Breast epithelium (tissue), 4 donors: ENCODE measurements around the gene TTC28. TPM values are rescaled to one million over a fixed set of nuclear protein-coding genes. Genes with fewer than 3 reads are reported as not detected.

Experiments used
- DNase-seq, 2 donors: peaks; one replicate each; pipeline ENCODE4 v3.0.0-alpha.2; 2019; ENCODE audit warnings: low spot score in 2 of 2
- H3K27ac ChIP-seq, 2 donors: fragments of 200-600 bp; sonication (generic) in 1 of 2; one replicate each; pipeline ENCODE4 v1.5.1; 2016 to 2019; ENCODE audit warnings: mild to moderate bottlenecking in 1 of 2
- H3K27me3 ChIP-seq, 2 donors: fragments of 200-600 bp; sonication (generic) in 1 of 2; one replicate each; pipeline versions ENCODE4 v1.5.1 to v1.6.0; 2017 to 2019; ENCODE audit warnings: control low read depth in 1 of 2, mild to moderate bottlenecking in 1 of 2
- H3K36me3 ChIP-seq: fragments of 200-600 bp; one replicate; pipeline ENCODE4 v1.5.1; 2019
- H3K4me1 ChIP-seq, 2 donors: fragments of 200-600 bp; sonication (generic); one replicate each; pipeline ENCODE4 v1.5.1; 2016 to 2019; ENCODE audit warnings: control low read depth in 1 of 2
- H3K4me3 ChIP-seq, 3 donors: fragments of 200-600 bp; sonication (generic); 1 replicate in 2 of 3; 2 replicates in 1 of 3; pipeline ENCODE4 v1.5.1; 2016 to 2019; ENCODE audit warnings: mild to moderate bottlenecking in 3 of 3, moderate library complexity in 2 of 3
- H3K9me3 ChIP-seq, 2 donors: fragments of 200-600 bp; sonication (generic) in 1 of 2; one replicate each; pipeline ENCODE4 v1.5.1; 2016 to 2019; ENCODE audit warnings: control low read depth in 1 of 2
- POLR2A ChIP-seq: fragments of 450-650 bp; IDR thresholded peaks from one replicate; pipeline ENCODE4 v1.6.1; 2016; ENCODE audit warnings: antibody characterized with exemption, mild to moderate bottlenecking, moderate library complexity
- POLR2AphosphoS5 ChIP-seq, 3 donors: sonication (generic); formaldehyde crosslinking; IDR thresholded peaks; one replicate each; pipeline ENCODE4 v1.6.1; 2017; ENCODE audit warnings: antibody characterized with exemption in 3 of 3
- intact Hi-C: fragments of 100-400 bp; cut with DNase I; formaldehyde crosslinking; loops from one replicate; pipeline ENCODE4 v1.15.1; 2023; ENCODE audit warnings: low total_unique reads
- total RNA-seq, 3 donors: library from RNA; depleted of rRNA; stranded (reverse); fragments of >200 nt; gene quantifications; one replicate each; pipeline ENCODE4 v1.1.0, GENCODE V29; 2016
- TF ChIP-seq, protein P1 (sequence below), 3 donors: fragments of 450-650 bp; IDR thresholded peaks; one replicate each; pipeline ENCODE4 v1.5.1; 2016 to 2017; ENCODE audit warnings: antibody characterized with exemption in 3 of 3, mild to moderate bottlenecking in 3 of 3, moderate library complexity in 3 of 3

TTC28 gene
- total RNA-seq, 3 donors from 2014 or later, result 33.5 to 43.3 (median 40.2) TPM

DNA sequence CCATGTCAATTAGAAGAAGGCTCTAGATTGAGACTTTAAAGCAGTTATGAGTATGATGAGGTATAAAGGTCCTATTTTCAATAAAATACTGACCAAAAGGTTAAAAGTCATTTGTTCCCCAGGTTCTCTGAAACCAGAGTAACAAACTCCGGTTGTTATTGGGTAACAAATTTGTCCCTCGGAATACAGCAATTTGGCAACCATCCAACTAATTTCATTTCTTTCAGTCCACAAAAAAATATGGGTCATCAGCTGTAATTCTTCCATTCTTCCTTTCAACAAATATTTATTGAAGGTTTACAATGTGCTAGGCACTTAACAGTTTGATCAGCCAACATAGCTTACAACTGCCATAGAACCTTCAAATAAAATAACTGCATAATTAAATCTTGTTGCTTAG, 79.9 kb downstream of the TTC28 start:
- no peak overlapping the region for H3K4me3 ChIP-seq
- intact Hi-C loops, result loop anchor here (10.0 kb wide), 2 partner anchors 235 to 575 kb away; no protein-coding TSS in a partner anchor
- TF ChIP-seq POLR2A, result no peak
- TF ChIP-seq, protein P1, sequence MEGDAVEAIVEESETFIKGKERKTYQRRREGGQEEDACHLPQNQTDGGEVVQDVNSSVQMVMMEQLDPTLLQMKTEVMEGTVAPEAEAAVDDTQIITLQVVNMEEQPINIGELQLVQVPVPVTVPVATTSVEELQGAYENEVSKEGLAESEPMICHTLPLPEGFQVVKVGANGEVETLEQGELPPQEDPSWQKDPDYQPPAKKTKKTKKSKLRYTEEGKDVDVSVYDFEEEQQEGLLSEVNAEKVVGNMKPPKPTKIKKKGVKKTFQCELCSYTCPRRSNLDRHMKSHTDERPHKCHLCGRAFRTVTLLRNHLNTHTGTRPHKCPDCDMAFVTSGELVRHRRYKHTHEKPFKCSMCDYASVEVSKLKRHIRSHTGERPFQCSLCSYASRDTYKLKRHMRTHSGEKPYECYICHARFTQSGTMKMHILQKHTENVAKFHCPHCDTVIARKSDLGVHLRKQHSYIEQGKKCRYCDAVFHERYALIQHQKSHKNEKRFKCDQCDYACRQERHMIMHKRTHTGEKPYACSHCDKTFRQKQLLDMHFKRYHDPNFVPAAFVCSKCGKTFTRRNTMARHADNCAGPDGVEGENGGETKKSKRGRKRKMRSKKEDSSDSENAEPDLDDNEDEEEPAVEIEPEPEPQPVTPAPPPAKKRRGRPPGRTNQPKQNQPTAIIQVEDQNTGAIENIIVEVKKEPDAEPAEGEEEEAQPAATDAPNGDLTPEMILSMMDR (IDR thresholded peaks at IDR 0.05), result no peak
- no peak for TF ChIP-seq POLR2AphosphoS5 (IDR thresholded peaks at IDR 0.05)
- no peak for DNase-seq
- no peaks in the 10 kb centered on the region for H3K4me1 ChIP-seq
- H3K9me3 ChIP-seq, result no peaks in the 10 kb centered on the region
- H3K27ac ChIP-seq, result no peak overlapping the region
- no peaks in the 10 kb centered on the region for H3K36me3 ChIP-seq
- no peaks in the 10 kb centered on the region for H3K27me3 ChIP-seq

DNA sequence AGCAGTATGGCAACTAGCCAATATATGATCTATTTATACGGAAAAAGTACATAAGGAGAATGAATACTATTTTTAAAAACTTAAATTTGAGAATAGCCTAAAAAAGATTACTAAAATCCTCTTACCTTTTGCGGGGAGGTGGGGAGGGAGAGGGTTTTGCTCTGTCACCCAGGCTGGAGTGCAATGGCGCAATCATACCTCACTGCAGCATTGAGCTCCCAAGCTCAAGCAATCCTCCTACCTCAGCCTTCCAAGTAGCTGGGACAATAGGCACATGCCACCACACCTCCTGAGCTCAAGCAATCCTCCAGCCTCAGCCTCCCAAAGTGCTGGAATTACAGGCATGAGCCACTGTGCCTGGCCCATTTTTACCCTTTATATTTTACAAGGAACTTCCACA, 82.0 kb downstream of the TTC28 start:
- H3K36me3 ChIP-seq, result no peaks in the 10 kb centered on the region
- H3K9me3 ChIP-seq, result no peaks in the 10 kb centered on the region
- DNase-seq, result no peak
- no peaks in the 10 kb centered on the region for H3K4me1 ChIP-seq
- H3K27me3 ChIP-seq, result no peaks in the 10 kb centered on the region
- H3K27ac ChIP-seq, result no peak overlapping the region
- no peak for TF ChIP-seq POLR2AphosphoS5 (IDR thresholded peaks at IDR 0.05)
- TF ChIP-seq POLR2A, result no peak
- TF ChIP-seq, protein P1 (IDR thresholded peaks at IDR 0.05), result no peak
- intact Hi-C loops, result loop anchor here (10.0 kb wide), 1 partner anchor 573 kb away; no protein-coding TSS in a partner anchor
- no peak overlapping the region for H3K4me3 ChIP-seq

DNA sequence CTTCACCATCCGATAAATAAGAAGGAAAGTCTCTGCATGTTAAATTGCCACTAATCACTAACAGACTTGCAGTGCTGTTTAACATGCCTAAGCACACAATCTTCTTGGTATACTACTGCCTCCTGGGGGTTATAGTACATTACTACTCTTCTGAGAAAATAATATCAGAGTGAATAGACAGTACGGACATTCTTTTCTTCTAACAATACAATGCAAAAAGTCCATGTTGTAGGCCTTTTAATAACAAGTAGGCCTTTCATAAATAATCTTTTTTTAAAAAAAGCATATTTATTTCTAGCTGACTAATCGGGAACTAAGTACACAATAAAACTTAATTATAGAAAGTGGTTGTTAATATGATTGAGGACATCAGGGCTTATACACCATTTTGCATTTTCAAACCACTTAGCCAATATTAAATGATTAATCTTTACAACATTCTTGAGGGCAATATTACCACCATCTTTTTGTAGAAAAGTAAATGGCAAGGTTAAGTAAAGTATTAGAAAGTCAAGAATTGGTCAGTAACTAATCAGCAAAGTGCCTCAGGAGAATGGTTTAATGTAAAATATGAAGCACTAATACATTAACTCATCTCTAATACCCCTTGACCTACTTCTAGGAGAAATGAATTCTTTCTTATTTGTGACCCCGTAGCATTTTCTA, 84.7 kb downstream of the TTC28 start:
- Histone ChIP-seq H3K27ac (no peak overlapping the region), H3K4me1 (no peaks in the 10 kb centered on the region), H3K36me3 (no peaks in the 10 kb centered on the region), H3K27me3 (no peaks in the 10 kb centered on the region), H3K9me3 (no peaks in the 10 kb centered on the region), H3K4me3 (no peak overlapping the region)
- TF ChIP-seq, protein P1 (IDR thresholded peaks at IDR 0.05), result peak; percentile 52 to 89 (median 88)
- TF ChIP-seq POLR2A, result no peak
- DNase-seq, result no peak
- intact Hi-C loops, result loop anchor here (10.0 kb wide), 1 partner anchor 570 kb away; no protein-coding TSS in a partner anchor

DNA sequence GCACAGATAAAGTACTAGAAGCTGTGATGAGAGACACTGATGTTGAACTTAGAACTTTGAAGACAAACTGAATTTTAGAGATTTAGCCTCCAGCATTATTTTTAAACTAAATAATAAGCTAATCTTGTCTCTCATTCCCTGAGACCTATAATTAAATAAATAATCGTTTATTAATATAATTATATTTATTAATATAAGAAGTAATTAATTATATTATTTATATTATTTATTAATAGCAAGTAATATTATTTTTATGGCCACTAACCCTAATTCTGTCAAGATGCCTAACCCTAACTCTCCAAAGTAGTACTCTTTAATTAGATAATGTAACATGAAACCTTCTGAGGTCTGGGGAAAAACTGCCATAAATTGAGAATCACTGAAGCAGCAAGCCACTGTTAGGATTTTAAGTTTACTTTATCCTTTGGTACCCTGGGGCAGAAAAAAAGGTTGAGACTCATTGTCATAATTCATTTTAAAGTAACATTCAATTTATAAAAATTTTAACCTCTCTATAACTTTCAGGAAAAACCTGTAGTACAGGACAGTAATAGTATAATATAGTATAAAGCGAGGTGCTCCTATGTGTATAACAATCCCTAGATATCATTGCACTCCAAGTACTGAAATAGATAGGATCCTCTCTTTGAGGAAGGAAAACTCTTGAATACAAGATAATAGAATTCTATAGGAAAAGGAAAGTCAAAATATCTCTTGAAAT, 85.4 kb downstream of the TTC28 start:
- no peaks in the 10 kb centered on the region for H3K36me3 ChIP-seq
- no peak overlapping the region for H3K4me3 ChIP-seq
- TF ChIP-seq POLR2AphosphoS5 (IDR thresholded peaks at IDR 0.05), result no peak
- TF ChIP-seq, protein P1 (IDR thresholded peaks at IDR 0.05), result no peak
- H3K9me3 ChIP-seq, result no peaks in the 10 kb centered on the region
- no peaks in the 10 kb centered on the region for H3K27me3 ChIP-seq
- intact Hi-C loops, result loop anchor here (10.0 kb wide), 1 partner anchor 569 kb away; no protein-coding TSS in a partner anchor
- no peak for DNase-seq
- no peak overlapping the region for H3K27ac ChIP-seq
- no peaks in the 10 kb centered on the region for H3K4me1 ChIP-seq

DNA sequence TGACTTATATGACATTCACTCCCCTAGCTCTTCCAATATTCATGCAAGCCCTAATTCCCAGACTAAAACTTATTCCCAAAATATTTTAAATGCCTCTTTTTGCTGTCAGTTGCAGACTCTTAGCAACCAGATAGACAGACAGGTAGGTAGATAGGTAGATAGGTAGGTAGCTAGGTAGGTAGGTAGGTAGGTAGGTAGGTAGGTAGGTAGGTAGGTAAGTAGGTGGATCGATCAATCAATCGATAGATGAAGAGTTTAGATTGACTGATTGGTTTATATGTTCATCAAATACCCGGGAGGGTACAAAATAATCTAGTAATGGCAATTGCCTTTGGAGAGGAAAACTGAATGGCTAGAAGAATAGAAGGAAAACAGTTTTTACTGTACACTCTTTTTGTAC, 86.3 kb downstream of the TTC28 start:
- H3K27me3 ChIP-seq, result no peaks in the 10 kb centered on the region
- TF ChIP-seq, protein P1 (IDR thresholded peaks at IDR 0.05), result no peak
- TF ChIP-seq POLR2AphosphoS5 (IDR thresholded peaks at IDR 0.05), result no peak
- no peak for TF ChIP-seq POLR2A
- intact Hi-C loops, result loop anchor here (10.0 kb wide), 1 partner anchor 568 kb away; no protein-coding TSS in a partner anchor
- H3K9me3 ChIP-seq, result no peaks in the 10 kb centered on the region
- no peak overlapping the region for H3K4me3 ChIP-seq
- H3K4me1 ChIP-seq, result no peaks in the 10 kb centered on the region
- H3K36me3 ChIP-seq, result no peaks in the 10 kb centered on the region
- H3K27ac ChIP-seq, result no peak overlapping the region
- no peak for DNase-seq
